Non-pigmented ciliary epithelial cell (primary cell): ENCODE measurements around the gene KDELR3.
"Not testable (repeated sequence)": the region's sequence is repeated elsewhere in the genome, so short reads cannot be mapped to it uniquely, and the experiment has no call there.

ENCODE experiments used
- DNase-seq: peaks from one replicate; pipeline ENCODE4 v3.0.0-alpha.2; 2010; ENCODE audit warnings: low read depth

Gene KDELR3

DNA sequence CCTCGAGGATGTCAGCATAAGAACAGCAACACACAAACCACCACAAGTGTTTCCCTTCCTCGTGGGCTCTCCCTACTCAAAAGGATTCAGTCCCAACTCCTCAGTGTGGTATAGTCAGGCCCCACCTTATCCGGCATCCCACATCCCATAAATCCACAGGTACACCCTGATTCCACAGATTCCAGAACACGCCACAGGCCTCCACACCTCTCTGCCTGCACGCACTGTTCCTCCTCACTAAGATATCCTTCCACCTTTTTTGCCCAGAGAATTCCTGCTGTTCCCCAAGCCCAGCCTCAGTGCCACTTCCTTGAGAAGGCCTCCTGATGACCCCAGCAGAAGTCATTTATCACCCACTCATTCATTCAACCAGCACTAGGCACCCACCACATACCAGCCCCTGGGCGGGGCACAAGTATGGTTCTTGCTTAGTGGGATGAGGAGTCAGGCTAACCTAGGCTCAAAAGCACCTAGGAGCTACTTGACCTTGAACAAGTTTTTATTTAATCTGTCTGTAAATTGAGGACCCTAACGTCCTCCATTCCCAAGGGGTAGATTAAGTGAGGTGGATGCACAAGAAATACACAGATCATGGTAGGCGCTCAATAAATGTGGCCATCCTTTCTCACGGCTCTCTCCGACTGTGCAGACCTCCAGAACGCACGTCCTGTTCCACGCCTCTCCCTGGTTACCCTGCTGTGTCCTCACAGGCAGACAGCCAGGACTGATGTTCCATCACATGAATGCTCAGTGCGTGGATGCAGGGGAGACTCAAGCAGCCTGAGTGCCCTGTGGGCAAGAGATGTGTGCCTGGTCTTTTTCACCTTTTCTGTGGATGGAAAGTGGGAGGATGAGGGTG lies 10.8 kb upstream of the KDELR3 start:
- no peak for DNase-seq

DNA sequence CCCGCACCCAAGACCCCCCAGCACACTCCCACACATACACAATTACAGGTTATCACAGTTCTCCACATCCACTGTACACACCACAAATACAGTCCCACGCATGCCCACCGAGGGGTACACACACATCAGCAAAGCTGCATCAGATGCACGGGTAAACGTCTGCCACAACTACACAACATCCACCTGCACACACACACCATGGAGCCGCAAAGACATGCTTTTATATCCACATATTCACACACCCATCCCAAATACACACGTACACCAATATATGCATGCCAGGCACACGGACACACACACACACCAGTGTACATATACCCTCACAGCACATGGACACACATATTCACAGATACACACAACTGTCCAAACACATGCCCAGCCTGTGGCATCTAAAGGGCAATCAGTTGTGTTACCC lies 7.5 kb upstream of the KDELR3 start:
- DNase-seq: no peak

DNA sequence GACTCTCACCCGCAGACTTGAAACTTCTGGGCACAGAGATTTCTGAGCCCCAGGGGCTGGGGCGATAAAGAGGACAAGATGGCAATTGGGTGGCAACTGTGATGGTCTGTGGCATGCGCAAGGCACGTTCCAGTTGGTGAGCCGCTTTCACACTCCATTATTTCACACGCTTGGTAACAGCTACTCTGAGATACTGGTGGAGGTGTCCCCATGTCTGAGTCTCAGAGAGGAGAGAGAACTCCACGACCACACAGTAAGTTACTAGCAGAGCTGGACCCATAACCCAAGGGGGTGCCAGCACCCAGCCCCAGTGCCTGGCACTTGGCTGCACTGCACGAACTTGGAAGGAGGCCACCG lies 6.9 kb upstream of the KDELR3 start:
- DNase-seq: no peak

DNA sequence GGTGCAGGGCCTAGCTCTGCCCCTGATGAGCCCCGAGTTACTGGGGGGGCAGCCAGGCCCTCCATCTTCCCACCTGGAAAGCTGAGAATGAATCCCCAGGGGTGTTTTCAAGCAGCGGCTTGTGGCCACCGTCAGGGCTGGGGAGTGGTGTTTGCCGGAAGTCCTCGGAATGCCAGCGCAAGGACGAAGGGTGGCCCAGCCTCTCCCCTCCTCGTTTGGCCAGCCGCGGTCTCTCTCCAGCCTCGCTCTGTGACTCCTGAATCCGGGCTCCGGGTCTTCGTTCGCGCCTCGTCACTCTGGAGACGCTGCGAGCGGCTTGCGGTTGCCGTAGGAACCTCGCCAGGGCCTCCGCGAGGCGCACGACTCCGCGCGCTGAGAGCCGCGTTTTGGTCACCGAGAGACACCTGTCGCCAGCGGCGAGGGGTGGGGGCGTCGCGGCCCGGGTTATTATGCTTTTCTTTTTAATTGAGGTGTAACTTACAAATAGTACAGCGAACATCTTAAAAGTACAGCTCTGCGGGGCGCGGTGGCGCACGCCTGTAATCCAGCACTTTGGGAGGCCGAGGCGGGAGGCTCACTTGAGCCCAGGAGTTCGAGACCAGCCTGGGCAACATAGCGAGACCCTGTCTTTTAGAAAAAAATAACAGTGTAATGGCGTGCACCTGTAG lies 6.3 kb upstream of the KDELR3 start:
- peak; percentile 32 for DNase-seq

DNA sequence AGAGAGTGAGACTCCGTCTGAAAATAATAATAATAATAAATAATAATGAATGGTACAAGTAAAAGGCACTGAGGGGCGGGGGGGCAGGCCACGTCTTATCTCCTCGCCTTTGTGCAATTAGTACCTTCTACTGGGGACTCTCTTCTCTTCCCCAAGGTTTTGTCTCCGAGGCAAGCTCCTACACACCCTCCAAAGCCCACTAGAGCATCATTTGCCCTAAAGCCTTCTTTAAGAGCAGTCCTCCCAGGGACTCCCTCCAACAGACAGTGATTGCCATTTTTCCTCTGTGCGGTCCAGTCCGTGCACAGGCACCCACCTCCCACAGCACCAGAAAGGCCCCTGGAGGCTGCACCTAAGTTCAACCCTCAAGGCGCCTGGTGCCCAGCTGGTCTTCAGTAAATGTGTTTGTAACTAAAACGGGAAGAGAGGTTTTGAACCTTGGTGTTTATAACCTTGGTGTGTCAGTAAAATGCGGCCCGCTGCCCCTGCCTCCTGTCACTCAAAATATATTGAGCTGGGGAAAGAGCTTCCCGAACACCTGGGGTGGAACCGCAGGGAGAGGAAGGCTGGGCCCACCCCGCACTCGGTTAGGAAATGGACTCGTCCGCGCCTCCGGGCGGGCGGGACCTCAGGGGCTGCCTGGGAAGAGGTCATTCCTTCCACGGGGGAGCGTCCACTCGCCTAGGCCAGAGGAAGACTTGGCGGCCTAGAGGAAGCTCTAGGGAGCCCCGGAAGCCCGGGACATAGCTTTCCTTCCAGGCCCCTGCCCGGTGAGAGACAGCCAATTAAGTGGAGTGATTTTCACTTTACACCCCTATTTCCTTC lies 4.7 kb upstream of the KDELR3 start:
- no peak for DNase-seq

DNA sequence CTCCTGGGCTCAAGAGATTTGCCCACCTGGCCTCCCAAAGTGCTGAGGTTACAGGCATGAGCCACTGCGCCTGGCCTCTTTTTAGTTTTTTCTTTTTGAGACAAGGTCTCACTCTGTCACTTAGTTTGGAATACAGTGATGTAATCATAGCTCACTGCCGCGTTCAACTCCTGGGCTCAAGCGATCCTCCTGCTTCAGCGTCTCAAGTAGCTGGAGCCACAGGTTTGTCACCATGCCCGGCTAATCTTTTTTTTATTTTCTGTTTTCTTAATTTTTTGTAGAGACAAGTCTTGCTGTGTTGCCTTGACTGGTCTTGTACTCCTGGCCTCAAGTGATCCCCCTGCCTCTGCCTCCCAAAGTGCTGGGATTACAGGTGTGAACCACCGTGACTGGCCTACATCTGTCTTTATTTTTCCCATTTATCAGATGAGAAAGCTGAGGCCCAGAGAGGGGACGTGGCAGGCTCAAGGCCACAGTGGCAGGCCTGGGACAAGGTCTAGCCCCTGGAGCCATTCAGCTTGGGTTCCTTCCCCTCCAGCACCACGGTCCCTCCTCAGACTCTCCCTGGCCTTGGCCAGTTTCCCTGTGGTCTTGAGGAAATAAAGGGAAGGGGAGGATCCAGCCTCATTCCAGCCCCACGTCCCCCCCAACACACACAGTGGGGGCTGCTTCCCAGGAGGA lies 2.8 kb upstream of the KDELR3 start:
- DNase-seq: no peak

DNA sequence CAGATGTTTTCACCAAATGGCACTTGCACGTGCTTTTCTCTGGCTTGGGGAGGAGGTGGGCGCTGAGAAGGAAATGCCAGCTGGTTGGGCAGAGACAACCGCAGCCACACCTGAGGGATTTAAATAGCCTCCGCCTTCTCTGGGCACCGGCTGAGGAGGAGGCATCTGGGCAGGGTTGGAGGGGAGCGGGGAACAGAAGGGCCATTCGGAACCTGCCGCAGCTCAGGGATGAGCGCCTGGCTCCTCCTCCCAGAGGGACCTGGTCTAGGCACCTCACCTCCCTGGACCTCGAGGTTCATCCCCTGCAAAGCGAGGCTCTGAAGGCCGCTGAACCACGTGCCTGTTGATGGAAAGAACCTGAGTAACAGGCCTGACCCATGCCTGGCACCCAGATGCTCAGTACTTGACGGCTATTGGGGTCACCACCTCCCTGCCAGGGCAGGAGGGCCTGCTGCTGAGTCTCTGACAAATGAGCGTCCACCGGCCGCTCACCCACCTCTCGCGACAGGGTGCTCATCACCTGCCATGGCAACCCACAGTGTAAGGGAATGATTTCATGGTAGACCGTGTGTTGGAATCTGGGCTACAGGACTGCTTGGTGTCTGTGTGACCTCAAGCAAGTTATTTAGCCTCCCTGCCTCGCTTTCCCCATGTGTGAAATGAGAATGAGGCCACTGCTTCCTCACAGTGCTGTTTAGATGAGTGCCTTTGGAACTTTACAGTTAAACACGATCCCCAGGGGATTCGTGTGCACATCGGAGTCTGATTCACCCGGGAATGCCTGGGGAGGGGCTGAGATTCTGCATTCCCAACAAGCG lies 2.0 kb upstream of the KDELR3 start:
- DNase-seq: no peak

DNA sequence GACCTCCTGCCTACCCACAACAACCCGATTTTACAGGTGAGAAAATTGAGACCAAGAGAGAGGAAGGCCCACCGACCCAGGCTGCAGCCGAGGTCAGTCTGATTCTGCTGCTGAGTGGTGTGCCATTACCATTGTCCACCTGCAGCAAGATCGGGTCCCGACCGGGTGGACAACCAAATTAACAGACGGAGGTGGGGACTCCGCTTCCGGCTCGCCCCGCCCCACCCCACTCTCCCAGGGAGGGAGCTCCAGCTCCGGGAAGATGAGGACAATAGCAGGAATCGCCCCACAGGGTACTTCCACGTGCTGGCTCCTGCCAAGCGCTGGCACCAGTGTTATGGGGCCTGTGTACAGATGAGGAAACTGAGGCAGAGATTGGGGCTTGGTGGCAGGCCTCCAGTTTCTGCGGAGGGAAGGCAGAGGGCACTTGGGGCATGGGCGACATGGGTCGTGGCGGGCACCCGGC lies 425 bp upstream of the KDELR3 start:
- DNase-seq: no peak

DNA sequence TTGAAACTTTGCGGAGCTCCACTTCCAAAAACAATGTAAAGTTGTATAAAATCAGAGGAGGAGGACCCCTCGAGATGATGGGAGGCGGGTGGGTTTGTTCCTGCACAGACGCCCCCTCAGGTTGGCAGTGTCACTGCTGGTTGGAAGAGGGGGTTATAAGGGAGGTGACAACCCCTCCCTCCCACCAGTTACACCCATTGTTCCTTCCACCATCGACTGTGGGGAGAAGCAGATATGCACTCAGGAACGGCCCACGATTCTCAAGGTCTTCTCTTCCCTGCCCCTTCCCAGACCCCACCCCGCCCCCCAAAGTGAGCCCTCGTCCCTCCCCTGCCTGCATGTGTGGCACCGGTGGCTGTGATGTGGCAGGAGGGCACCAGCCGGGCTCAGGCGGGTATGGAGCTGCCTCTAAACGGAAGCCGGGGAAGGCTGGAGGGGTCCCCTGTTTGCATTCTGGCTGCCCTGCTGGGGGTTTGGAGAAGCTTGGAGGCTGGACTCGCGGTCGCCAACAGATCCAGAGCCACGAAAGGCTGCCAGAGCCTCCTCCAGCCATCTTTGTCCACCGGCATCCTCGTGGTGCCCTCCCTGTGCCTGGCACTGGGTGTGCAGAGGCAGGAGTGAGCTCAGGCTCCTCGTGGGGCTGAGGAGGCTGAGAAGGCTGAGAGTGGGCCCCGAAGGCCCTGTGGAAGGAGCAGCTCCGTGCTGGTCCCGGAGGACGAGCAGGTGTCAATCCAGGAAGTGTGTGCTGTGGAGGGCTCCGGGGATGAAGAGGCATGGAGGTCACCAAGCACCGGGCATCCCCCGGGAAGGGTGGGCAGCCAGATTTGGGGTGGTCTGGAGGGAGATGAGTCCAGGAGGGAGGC lies 778 bp downstream of the KDELR3 start:
- DNase-seq: no peak

DNA sequence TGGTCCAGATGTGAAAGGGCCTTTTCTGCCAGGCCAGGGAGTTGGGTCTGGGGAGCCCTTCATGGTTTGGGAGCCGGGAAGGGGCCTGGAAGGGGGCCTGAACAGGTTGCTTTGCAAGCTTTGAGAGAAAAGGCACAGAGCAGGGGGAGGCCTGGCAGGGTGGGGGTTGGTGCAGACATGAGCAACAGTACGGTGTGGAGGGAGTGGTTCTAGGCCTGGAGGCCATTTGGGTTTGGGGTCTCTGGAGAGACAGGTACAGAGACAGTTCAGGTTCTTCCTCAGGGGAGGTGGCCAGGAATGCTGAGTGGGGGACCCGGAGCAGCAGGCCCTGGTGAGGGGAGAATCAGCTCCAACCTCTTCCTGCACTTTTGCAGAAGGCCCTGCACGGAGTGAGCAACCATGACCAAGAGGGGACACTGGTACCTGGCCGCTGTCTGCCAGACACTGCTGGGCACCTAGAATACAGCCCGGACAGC lies 1.4 kb downstream of the KDELR3 start:
- no peak for DNase-seq

DNA sequence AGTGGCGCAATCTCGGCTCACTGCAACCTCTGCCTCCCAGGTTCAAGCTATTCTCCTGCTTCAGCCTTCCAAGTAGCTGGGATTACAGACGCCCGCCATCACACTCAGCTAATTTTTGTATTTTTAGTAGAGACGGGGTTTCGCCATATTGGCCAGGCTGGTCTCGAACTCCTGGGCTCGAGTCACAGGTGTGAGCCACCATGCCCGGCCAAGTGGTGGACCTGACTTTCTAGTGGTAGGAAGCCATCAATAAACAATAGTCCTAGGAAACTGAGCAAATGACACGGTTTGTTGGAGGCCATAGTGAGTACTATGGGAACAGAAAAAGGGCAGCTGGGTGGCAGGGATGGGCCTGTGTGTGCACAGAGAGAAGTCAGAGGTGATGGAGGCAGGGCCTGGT lies 2.3 kb downstream of the KDELR3 start:
- not testable (repeated sequence) for DNase-seq

DNA sequence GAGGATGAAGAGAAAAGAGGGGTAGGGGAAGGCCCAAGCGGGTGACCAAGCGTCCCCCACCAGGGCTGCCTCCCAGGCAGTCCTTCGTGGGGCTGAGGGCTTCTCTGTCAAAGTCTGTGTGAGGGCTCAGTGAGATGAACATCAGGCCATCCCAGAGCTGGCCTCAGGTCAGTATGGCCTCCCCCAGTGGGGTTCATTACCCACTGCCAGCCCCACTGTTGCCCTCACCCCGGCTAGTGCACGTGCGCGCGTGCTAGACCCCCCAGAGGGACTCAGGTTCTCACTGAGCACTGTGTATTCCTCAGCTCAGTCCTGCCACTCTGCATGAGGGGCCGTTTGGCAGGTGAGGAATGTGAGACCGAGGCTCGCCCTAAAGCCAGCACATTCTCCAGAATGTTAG lies 3.3 kb downstream of the KDELR3 start:
- DNase-seq: no peak

DNA sequence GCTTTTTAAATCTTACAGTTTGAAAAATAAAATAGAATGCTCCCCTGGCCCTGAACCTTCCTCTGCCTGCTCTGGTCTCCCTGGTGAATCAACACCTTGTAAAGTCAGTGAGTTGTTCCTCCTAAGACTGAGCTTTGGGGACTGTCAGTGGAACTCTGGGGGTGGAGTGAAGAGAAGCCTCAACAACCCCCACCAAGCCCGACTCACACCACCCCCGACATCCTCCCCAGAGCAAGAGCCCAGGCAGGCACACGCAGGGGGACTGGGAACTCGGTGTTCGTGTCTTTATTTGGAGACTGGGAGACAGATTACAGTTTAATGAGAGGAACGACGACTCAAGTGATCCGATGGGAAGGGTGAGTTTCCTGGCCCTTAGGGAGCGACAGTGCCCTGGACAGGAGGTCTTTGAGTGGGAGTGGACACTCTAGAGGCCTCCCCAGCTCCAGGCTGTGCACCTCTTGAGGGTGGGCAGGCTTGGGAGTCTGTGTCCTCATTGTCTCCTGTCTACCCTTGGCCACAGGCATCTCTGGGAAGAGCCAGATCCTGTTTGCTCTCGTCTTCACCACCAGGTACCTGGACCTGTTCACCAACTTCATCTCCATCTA lies 6.2 kb downstream of the KDELR3 start:
- DNase-seq: no peak

DNA sequence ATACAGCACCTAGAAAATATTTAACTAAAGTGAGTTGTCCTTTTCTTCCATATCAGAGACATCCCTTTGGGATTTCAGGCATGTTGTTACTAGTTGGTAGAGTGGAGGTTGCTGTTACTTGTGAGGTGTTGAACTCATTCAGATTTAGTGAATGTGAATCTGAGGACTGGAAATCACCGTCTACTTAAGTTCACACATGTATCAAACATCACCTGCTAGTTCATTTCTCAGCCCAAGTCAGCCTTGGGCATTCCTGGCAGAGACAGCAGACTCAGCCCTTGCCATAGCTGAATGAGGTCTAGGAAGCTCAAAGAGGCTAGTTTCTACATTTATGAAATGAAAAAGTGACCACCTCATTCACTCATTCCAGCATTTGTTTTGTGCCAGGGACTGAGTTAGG lies 9.7 kb downstream of the KDELR3 start:
- no peak for DNase-seq

DNA sequence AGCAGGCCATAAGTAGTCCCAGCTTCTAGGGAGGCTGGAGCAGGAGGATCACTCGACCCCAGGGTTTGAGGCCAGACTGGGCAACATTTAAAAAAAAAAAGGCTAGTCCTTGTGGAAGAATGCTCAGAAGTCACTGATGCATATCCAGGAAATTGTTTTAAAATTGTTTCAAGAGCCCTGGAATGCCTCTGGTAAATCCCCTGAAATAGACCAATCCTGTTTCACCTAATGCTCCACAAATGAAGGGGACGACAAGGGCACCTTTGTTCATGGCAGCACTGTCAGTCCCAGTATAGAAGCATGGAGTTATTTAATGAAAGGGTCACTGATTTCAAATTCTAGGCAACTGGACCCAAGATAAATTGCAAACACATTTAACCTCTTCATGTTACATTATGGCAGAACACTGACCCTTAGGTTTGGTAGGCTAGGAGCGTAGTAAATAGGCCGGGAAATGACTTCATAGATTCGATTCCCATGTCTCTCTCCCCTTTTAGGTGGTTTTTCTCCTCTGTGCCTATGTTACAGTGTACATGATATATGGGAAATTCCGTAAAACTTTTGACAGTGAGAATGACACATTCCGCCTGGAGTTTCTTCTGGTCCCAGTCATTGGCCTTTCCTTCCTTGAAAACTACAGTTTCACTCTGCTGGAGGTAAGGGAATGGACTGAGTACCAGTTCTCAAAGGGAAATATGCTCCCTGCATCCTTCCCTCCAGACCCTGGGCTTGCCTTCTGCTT lies 11.4 kb downstream of the KDELR3 start:
- no peak for DNase-seq

DNA sequence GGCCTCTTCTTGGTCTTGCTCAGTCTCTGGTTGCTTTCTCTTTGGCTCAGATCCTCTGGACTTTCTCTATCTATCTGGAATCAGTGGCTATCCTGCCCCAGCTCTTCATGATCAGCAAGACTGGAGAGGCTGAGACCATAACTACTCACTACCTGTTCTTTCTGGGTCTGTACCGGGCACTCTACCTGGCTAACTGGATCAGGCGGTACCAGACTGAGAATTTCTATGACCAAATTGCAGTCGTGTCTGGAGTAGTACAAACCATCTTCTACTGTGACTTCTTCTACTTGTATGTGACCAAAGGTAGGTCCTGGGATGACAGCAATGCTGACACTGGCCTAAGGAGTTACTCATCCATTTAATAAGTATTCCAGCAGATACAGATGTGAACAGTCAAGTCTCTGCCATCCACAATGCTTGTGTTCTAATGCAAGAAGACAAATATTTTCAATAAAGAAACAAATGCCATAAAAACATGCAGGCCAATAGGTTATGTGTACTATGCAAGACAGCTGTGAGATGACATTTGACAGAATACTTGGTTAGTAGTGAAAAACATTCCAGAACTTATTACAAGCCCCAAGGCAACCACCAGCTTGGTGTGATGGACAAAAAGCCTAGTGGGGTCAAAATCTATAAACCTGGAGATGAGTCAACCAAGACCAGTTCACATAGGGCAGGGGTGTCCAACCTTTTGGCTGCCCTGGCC lies 13.4 kb downstream of the KDELR3 start:
- DNase-seq: no peak

DNA sequence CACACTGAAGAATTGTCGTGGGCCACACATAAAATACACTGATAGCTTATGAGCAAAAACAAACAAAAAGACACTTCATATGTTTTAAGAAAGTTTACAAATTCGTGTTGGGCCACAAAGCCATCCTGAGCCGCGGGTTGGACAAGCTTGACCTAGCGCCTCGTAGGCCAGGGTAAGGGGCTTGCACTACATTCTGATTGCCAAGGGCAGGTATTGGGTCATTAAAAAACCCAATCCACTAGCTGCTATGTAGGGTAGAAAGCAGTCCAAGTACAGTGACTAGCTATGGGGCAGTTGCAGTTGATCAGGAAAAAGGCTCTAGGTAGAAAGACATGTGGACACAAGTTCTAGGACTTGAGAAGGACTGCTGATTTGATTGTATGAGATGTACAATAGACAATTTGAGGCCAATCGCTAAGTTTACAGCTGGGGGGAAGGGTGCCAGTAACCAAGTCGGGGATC lies 14.0 kb downstream of the KDELR3 start:
- no peak for DNase-seq

DNA sequence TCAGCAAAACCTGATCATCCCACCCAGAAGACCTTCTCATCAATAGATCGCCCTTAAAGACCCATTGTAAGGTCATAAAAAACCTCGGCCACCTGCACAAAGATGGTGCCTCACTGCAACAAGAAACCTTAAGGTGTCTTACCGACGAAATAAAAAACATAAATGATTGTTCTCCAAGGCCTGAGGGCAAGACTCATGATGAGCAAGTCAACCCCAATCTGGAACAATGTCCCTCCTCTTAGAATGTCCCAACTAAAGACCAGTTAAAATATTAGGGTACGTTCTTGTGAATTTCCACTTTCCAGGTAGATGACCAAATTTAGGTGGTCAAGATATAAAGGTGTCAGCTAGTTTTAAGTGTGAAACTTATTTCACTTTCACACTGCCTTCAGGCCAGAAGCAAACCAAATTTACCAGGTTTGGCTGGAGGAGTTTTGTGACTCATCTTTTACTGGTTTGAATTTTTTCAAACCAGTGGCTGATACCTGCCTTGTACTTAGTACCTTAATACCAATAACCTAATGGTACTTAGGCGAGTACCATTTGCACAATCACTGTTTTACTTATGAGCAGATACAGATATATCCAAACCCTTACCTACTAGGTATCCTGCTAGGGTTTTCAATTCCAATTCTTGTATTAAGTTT lies 14.9 kb downstream of the KDELR3 start:
- no peak for DNase-seq
